Stimulated activated naive CD8-positive, alpha-beta T cell treated with anti-CD3 and anti-CD28 coated beads, Interleukin-15, Interleukin-2, amounts not matched to agents 100 ng/mL and 50 ng/mL, for 24 hours (primary cell): ENCODE results near the gene LAMA2.

Experiments
- H3K27ac Mint-ChIP-seq: one replicate; pipeline ENCODE4 v1.8.0; 2021; ENCODE audit warnings: mild to moderate bottlenecking, mixed read lengths
- H3K27me3 Mint-ChIP-seq: one replicate; pipeline ENCODE4 v1.8.0; 2021; ENCODE audit warnings: mixed read lengths
- H3K36me3 Mint-ChIP-seq: one replicate; pipeline ENCODE4 v1.8.0; 2021; ENCODE audit warnings: low read depth, mixed read lengths
- H3K4me1 Mint-ChIP-seq: one replicate; pipeline ENCODE4 v1.8.0; 2021; ENCODE audit warnings: low read depth, mixed read lengths
- H3K4me3 Mint-ChIP-seq: one replicate; pipeline ENCODE4 v1.8.0; 2021; ENCODE audit warnings: mild to moderate bottlenecking, mixed read lengths
- H3K9me3 Mint-ChIP-seq: one replicate; pipeline ENCODE4 v1.8.0; 2021; ENCODE audit warnings: mixed read lengths

Gene LAMA2

GRCh38 chr6:129324345-129324744, 441.4 kb downstream of the LAMA2 start:
- Mint-ChIP-seq H3K36me3 (no peaks in the 10 kb centered on the region), H3K9me3 (no peaks in the 10 kb centered on the region), H3K27ac (no peak overlapping the region), H3K4me1 (no peaks in the 10 kb centered on the region), H3K27me3 (peaks cover 8% of the 10 kb centered on the region), H3K4me3 (no peak overlapping the region)

- Mint-ChIP-seq H3K9me3 (no peaks in the 10 kb centered on the region), H3K27me3 (peaks cover 4% of the 10 kb centered on the region), H3K4me3 (no peak overlapping the region), H3K27ac (no peak overlapping the region), H3K4me1 (no peaks in the 10 kb centered on the region), H3K36me3 (no peaks in the 10 kb centered on the region)
Measured at GRCh38 chr6:129329678-129330077, 446.7 kb downstream of the LAMA2 start.

DNA sequence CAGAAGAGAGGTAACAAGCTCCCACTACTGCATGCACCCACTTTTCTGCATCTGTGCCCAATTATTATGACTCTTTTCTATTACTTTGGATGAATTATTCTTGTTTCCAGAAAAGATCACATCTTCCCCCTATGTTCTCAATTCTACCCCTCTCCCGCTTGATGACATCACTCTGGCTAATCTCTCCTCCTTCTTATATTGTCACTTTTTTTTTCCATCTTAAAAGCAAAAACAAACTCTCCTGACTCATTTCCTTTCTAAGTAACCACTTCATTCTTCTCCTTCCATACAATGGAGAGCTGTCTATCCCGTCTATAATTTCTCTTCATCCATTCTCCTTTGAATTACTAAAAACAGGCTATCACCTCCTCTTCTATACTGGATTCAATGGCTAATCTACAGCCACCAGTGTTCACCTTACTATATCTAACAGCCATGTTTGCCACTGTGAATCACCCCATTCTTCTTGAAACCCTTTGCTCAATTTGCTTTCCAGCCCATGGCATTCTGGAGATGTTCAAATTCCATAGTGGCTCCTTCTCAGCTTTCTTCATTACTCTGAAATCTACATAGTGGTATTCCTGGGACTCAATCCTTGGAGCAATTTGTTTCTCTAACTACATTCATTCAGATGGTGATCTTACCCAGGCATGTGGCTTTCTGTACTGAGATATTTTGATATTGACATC, 448.7 kb downstream of the LAMA2 start:
- no peaks in the 10 kb centered on the region for H3K4me1 Mint-ChIP-seq
- peaks cover 13% of the 10 kb centered on the region for H3K27me3 Mint-ChIP-seq
- no peak overlapping the region for H3K27ac Mint-ChIP-seq
- H3K9me3 Mint-ChIP-seq: no peaks in the 10 kb centered on the region
- H3K36me3 Mint-ChIP-seq: no peaks in the 10 kb centered on the region
- H3K4me3 Mint-ChIP-seq: no peak overlapping the region

DNA sequence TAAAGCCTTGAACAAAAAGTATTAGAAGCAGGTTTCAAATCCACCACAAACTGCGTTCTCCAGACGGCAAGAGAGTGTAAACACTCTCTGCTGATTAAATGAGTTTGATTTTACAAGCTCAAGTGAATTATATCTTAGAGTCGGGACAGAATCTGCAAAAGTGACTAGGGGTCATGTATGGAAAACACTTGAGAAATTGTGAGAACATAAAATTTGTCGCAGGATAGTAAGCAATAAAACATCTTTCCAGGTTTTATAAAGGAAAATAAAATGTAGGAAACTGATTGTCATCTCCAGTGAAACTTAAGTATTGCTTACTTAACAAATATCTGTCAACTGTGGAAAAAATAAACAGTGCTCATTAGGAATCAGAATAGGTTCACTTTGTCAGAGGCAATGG, 452.9 kb downstream of the LAMA2 start:
- H3K4me3 Mint-ChIP-seq: no peak overlapping the region
- no peaks in the 10 kb centered on the region for H3K36me3 Mint-ChIP-seq
- H3K27ac Mint-ChIP-seq: no peak overlapping the region
- no peaks in the 10 kb centered on the region for H3K9me3 Mint-ChIP-seq
- no peaks in the 10 kb centered on the region for H3K4me1 Mint-ChIP-seq
- peaks cover 18% of the 10 kb centered on the region for H3K27me3 Mint-ChIP-seq

DNA sequence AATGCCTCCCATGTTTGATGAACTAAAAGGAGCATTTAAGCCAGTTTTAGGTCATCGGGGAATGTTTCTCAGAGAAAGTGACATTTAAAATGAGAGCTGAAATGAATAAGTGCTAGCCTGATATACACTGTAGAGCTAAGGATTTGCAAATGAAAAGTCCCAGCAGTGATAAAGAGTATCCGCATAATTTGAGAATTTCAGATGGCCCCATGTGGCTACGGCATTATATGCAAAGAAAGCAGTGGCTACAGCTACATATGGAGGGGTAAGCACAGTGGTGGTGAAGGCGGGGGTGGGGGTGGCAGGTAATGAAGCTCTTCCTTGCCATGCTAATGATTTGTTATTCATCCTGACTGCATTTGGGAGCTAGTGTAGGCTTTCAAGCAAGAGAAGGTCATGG, 455.7 kb downstream of the LAMA2 start:
- Mint-ChIP-seq H3K27ac (no peak overlapping the region), H3K36me3 (no peaks in the 10 kb centered on the region), H3K4me3 (no peak overlapping the region), H3K4me1 (no peaks in the 10 kb centered on the region), H3K27me3 (peaks cover 18% of the 10 kb centered on the region), H3K9me3 (no peaks in the 10 kb centered on the region)

GRCh38 chr6:129340983-129341382, 458.0 kb downstream of the LAMA2 start:
- Mint-ChIP-seq H3K27ac (no peak overlapping the region), H3K27me3 (peaks cover 21% of the 10 kb centered on the region), H3K4me1 (no peaks in the 10 kb centered on the region), H3K4me3 (no peak overlapping the region), H3K36me3 (no peaks in the 10 kb centered on the region), H3K9me3 (no peaks in the 10 kb centered on the region)

- Mint-ChIP-seq H3K27ac (no peak overlapping the region), H3K4me3 (no peak overlapping the region), H3K27me3 (peaks cover 28% of the 10 kb centered on the region), H3K36me3 (no peaks in the 10 kb centered on the region), H3K4me1 (no peaks in the 10 kb centered on the region), H3K9me3 (no peaks in the 10 kb centered on the region)
Measured at GRCh38 chr6:129342243-129342642, 459.3 kb downstream of the LAMA2 start.

GRCh38 chr6:129342796-129343195, 459.9 kb downstream of the LAMA2 start:
- H3K27ac Mint-ChIP-seq: no peak overlapping the region
- H3K36me3 Mint-ChIP-seq: no peaks in the 10 kb centered on the region
- no peaks in the 10 kb centered on the region for H3K9me3 Mint-ChIP-seq
- H3K27me3 Mint-ChIP-seq: peaks cover 32% of the 10 kb centered on the region
- H3K4me3 Mint-ChIP-seq: no peak overlapping the region
- no peaks in the 10 kb centered on the region for H3K4me1 Mint-ChIP-seq

DNA sequence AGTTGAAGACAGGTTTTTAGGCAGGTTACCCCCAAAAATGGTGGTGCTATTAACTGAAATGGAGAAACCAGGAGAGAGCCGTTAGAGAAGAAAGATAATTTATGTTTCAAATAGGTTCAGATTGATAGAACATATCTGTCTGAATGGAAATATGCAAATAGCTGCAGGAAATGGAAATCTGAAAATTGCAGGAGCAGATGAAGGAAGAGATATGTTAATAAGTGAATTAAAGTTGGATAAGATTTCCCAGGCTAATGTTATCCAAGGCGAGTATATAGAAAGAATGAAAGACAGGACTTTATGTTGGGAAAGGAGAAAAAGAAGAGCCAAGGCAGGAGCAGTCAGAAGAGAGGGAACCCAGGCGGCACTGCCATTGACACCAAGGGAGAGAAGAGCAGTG, 461.4 kb downstream of the LAMA2 start:
- Mint-ChIP-seq H3K9me3 (no peaks in the 10 kb centered on the region), H3K27ac (no peak overlapping the region), H3K36me3 (no peaks in the 10 kb centered on the region), H3K4me1 (no peaks in the 10 kb centered on the region), H3K27me3 (peaks cover 29% of the 10 kb centered on the region), H3K4me3 (no peak overlapping the region)

GRCh38 chr6:129345890-129346289, 463.0 kb downstream of the LAMA2 start:
- Mint-ChIP-seq H3K27ac (no peak overlapping the region), H3K4me3 (no peak overlapping the region), H3K36me3 (no peaks in the 10 kb centered on the region), H3K9me3 (no peaks in the 10 kb centered on the region), H3K27me3 (peaks cover 25% of the 10 kb centered on the region), H3K4me1 (no peaks in the 10 kb centered on the region)

- peaks cover 27% of the 10 kb centered on the region for H3K27me3 Mint-ChIP-seq
- no peaks in the 10 kb centered on the region for H3K4me1 Mint-ChIP-seq
- no peak overlapping the region for H3K27ac Mint-ChIP-seq
- H3K36me3 Mint-ChIP-seq: no peaks in the 10 kb centered on the region
- no peak overlapping the region for H3K4me3 Mint-ChIP-seq
- H3K9me3 Mint-ChIP-seq: no peaks in the 10 kb centered on the region
Measured at GRCh38 chr6:129346964-129347363, 464.0 kb downstream of the LAMA2 start.

DNA sequence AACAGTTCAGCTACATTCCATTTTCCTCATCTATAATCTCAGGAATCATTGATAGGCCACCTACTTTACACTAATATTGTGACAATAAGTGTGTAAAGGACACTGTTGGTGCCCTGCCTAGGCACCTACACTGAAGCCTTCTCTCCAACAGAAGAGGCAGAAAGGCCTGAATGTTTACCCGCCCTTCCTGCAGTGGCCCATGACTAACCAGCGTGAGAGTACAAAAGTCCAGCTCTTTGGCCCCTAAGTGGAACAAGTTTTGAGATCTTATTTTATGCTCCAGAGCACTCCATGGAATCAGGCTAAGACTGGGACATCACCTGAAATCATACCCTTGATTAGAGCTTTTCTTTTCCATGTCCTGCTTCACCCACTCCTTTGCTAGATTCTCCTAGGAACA, 467.3 kb downstream of the LAMA2 start:
- Mint-ChIP-seq H3K27me3 (peaks cover 31% of the 10 kb centered on the region), H3K4me3 (no peak overlapping the region), H3K27ac (no peak overlapping the region), H3K36me3 (no peaks in the 10 kb centered on the region), H3K4me1 (no peaks in the 10 kb centered on the region), H3K9me3 (no peaks in the 10 kb centered on the region)

DNA sequence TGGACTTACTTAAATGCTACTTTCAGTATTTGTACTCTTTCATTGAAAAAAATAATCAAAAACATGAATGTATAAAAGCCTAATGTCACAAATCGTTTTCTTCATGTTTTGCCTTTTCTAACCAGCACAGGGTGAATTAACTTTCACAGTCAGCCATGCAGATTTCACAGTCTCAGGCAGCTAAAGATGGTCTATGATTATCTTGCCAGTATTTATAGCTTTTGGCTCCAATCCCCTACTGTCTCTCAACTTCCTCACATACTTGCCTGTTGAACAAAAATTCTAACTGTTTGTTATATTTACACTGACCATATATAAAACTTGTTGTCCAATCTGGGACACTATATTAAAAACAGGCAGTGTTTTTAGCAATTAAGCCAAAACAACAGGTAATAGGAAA, 468.9 kb downstream of the LAMA2 start:
- no peaks in the 10 kb centered on the region for H3K36me3 Mint-ChIP-seq
- no peak overlapping the region for H3K27ac Mint-ChIP-seq
- peaks cover 23% of the 10 kb centered on the region for H3K27me3 Mint-ChIP-seq
- H3K4me1 Mint-ChIP-seq: no peaks in the 10 kb centered on the region
- H3K9me3 Mint-ChIP-seq: no peaks in the 10 kb centered on the region
- no peak overlapping the region for H3K4me3 Mint-ChIP-seq

GRCh38 chr6:129353067-129353466, 470.1 kb downstream of the LAMA2 start:
- Mint-ChIP-seq H3K4me3 (no peak overlapping the region), H3K27me3 (peaks cover 20% of the 10 kb centered on the region), H3K36me3 (no peaks in the 10 kb centered on the region), H3K4me1 (no peaks in the 10 kb centered on the region), H3K9me3 (no peaks in the 10 kb centered on the region), H3K27ac (no peak overlapping the region)

DNA sequence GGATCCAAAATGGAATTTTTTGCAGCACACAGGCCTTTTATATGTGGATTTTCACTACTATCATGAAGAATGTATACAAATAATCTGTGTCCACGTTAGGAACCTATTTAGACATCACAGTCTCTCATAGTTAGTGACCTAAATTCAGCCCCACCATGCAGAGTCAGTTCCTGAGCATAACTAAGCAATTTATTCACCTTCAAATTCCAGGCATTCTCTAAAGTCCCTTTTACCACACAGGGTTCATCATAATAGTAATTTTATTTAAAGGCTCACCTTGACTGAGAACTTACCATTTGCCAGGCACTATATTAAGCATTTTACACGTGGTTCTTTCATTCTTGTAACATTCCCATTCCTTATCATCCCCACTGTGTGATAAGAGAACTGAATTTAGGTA, 473.2 kb downstream of the LAMA2 start:
- Mint-ChIP-seq H3K9me3 (no peaks in the 10 kb centered on the region), H3K27ac (no peak overlapping the region)

More for the DNA sequence above, 473.2 kb downstream of the LAMA2 start:
- no peaks in the 10 kb centered on the region for H3K36me3 Mint-ChIP-seq
- peaks cover 33% of the 10 kb centered on the region for H3K27me3 Mint-ChIP-seq
- no peak overlapping the region for H3K4me3 Mint-ChIP-seq
- peaks cover 3% of the 10 kb centered on the region for H3K4me1 Mint-ChIP-seq
